MCF 10A (cell line): Measurements from ENCODE around the gene PRG2. TPM values are rescaled to one million over a fixed set of nuclear protein-coding genes. Genes with fewer than 3 reads are reported as not detected.

ENCODE experiments used
- BruUV-seq: library from RNA; stranded (reverse); fragments of 400-500 nt; replicated peaks from 2 replicates; lab custom pipeline; 2021; lab: Mats Ljungman, UMichigan
- CTCF ChIA-PET: fragments of 300-600 bp; sonication (Branson Sonifier 250); formaldehyde crosslinking; extraction: SDS; loops from one replicate; lab custom pipeline; 2021; ENCODE audit warnings: antibody characterized with exemption, inconsistent platforms; lab: Yijun Ruan, JAX
- POLR2A ChIA-PET: fragments of 300-600, 350-650 bp; sonication (Branson Sonifier 250); formaldehyde crosslinking; extraction: SDS; loops from one replicate; lab custom pipeline; 2020; ENCODE audit warnings: antibody characterized with exemption, inconsistent platforms; lab: Yijun Ruan, JAX
- DNase-seq: peaks from one replicate; pipeline ENCODE4 v3.0.0-alpha.2; 2018; ENCODE audit not compliant: unreplicated experiment
- H3K27ac Mint-ChIP-seq: one replicate; pipeline ENCODE4 v1.8.0; 2022; ENCODE audit warnings: mild to moderate bottlenecking, low read depth, mixed read lengths; ENCODE audit not compliant: unreplicated experiment
- H3K27me3 Mint-ChIP-seq: one replicate; pipeline ENCODE4 v1.8.0; 2022; ENCODE audit warnings: mixed read lengths; ENCODE audit not compliant: insufficient read depth, unreplicated experiment
- H3K36me3 Mint-ChIP-seq: one replicate; pipeline ENCODE4 v1.8.0; 2022; ENCODE audit warnings: mild to moderate bottlenecking, moderate library complexity, mixed read lengths; ENCODE audit not compliant: insufficient read depth, unreplicated experiment
- H3K4me1 Mint-ChIP-seq: one replicate; pipeline ENCODE4 v1.8.0; 2022; ENCODE audit warnings: mixed read lengths; ENCODE audit not compliant: insufficient read depth, unreplicated experiment
- H3K4me3 Mint-ChIP-seq: one replicate; pipeline ENCODE4 v1.8.0; 2022; ENCODE audit warnings: mild to moderate bottlenecking, moderate library complexity, mixed read lengths; ENCODE audit not compliant: unreplicated experiment
- H3K9me3 Mint-ChIP-seq: one replicate; pipeline ENCODE4 v1.8.0; 2022; ENCODE audit warnings: mixed read lengths; ENCODE audit not compliant: unreplicated experiment
- CTCF ChIP-seq: fragments of 200-600 bp; IDR thresholded peaks from one replicate; pipeline ENCODE4 v1.8.0; 2022; ENCODE audit warnings: antibody characterized with exemption, mild to moderate bottlenecking; ENCODE audit not compliant: unreplicated experiment
- intact Hi-C: fragments of 100-400 bp; cut with micrococcal nuclease; formaldehyde crosslinking; loops from 2 replicates; pipeline ENCODE4 v1.14.1; 2022
- total RNA-seq: library from RNA; stranded (reverse); gene quantifications from 2 replicates; pipeline ENCODE4 v1.2.3, GENCODE V29; 2022

Gene PRG2
- total RNA-seq, 1 experiment from 2014 or later = not detected

- ChIA-PET CTCF (interaction anchor here (0.5 to 9.3 kb wide), 4 partner anchors 10 to 211 kb away, joined by 3 to 84 read pairs (median 4); no protein-coding TSS in a partner anchor), POLR2A (interaction anchor here (0.5 kb wide), 1 partner anchor 353 kb away, joined by 3 read pairs; no protein-coding TSS in a partner anchor)
- H3K4me3 Mint-ChIP-seq = no peak overlapping the region
- intact Hi-C loops = no loop called here
- DNase-seq = no peak
- no peaks in the 10 kb centered on the region for H3K27me3 Mint-ChIP-seq
- no peaks in the 10 kb centered on the region for H3K36me3 Mint-ChIP-seq
- no peaks in the 10 kb centered on the region for H3K4me1 Mint-ChIP-seq
- no TSS peak for BruUV-seq
- no peaks in the 10 kb centered on the region for H3K9me3 Mint-ChIP-seq
- H3K27ac Mint-ChIP-seq = no peak overlapping the region
- TF ChIP-seq CTCF = no peak
These were observed 32.6 kb downstream of the PRG2 start for GRCh38 chr11:57357856-57358255.

DNA sequence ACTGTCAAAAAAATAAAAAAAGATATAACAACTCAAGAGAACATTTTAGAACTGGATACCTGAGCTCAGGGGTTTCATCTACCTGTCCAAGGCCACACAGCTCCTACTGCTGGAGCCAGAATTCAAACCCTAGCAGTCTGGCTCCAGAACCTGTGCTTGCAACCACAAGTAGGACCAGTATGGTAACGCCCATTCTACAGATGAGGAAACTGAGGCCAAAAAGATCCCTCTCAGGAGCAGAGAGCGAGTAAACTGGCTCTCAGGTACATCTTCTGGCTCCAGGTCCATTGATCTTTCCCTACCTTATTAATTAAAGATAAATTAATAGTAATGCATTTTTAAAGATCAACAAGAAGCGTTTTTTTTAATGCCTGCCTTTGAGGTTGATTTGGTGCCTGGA is 33.1 kb downstream of the PRG2 start:
- no TSS peak for BruUV-seq
- H3K4me1 Mint-ChIP-seq = no peaks in the 10 kb centered on the region
- H3K4me3 Mint-ChIP-seq = no peak overlapping the region
- no peaks in the 10 kb centered on the region for H3K36me3 Mint-ChIP-seq
- POLR2A ChIA-PET = interaction anchor here (0.5 to 0.6 kb wide), 3 partner anchors 273 to 354 kb away, joined by 3 read pairs; no protein-coding TSS in a partner anchor
- TF ChIP-seq CTCF = no peak
- H3K9me3 Mint-ChIP-seq = no peaks in the 10 kb centered on the region
- CTCF ChIA-PET = interaction anchor here (0.5 to 9.3 kb wide), 4 partner anchors 10 to 211 kb away, joined by 3 to 84 read pairs (median 4); no protein-coding TSS in a partner anchor
- no peak overlapping the region for H3K27ac Mint-ChIP-seq
- no peak for DNase-seq
- intact Hi-C loops = no loop called here
- no peaks in the 10 kb centered on the region for H3K27me3 Mint-ChIP-seq

GRCh38 chr11:57356268-57356667 is 34.2 kb downstream of the PRG2 start:
- no TSS peak for BruUV-seq

DNA sequence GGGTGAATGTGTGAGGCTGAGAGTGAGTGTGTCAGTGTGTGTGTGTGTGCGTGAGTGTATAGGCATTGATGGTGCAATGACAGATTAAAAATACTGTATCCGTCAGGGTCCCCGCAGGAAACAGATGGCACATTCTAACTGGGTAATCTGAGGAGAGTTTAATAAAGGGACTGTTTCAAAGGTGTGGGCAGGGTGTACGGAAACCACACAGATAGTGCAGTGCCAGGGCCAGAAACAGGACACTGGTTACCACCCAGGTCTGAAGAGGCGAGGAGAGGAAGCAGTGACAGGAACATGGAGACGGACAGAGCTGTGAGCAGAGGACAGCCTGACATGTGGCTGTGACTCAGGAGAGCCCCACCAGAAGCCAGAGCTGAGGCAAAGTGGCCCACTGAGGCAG is 35.8 kb downstream of the PRG2 start:
- BruUV-seq = no TSS peak
- H3K27me3 Mint-ChIP-seq = no peaks in the 10 kb centered on the region
- intact Hi-C loops = no loop called here
- H3K27ac Mint-ChIP-seq = no peak overlapping the region
- no peaks in the 10 kb centered on the region for H3K9me3 Mint-ChIP-seq
- no peaks in the 10 kb centered on the region for H3K36me3 Mint-ChIP-seq
- POLR2A ChIA-PET = no interaction called here
- DNase-seq = no peak
- H3K4me1 Mint-ChIP-seq = no peaks in the 10 kb centered on the region
- CTCF ChIA-PET = interaction anchor here (1.2 to 9.3 kb wide), 2 partner anchors 7 to 287 kb away, joined by 5 to 84 read pairs; no protein-coding TSS in a partner anchor
- no peak for TF ChIP-seq CTCF
- H3K4me3 Mint-ChIP-seq = no peak overlapping the region

More at GRCh38 chr11:57356268-57356667, 34.2 kb downstream of the PRG2 start:
- H3K4me3 Mint-ChIP-seq = no peak overlapping the region
- ChIA-PET POLR2A (no interaction called here), CTCF (interaction anchor here (0.7 to 9.3 kb wide), 3 partner anchors 9 to 225 kb away, joined by 3 to 84 read pairs (median 5); no protein-coding TSS in a partner anchor)
- no peaks in the 10 kb centered on the region for H3K36me3 Mint-ChIP-seq
- no peak for DNase-seq
- no peak overlapping the region for H3K27ac Mint-ChIP-seq
- H3K9me3 Mint-ChIP-seq = no peaks in the 10 kb centered on the region
- TF ChIP-seq CTCF = no peak
- no peaks in the 10 kb centered on the region for H3K27me3 Mint-ChIP-seq
- H3K4me1 Mint-ChIP-seq = no peaks in the 10 kb centered on the region
- intact Hi-C loops = no loop called here
